ENCODE data around the gene RSL1D1. TPM values are rescaled to one million over a fixed set of nuclear protein-coding genes. Genes with fewer than 3 reads are reported as not detected.

Gene RSL1D1
- total and polyA plus RNA-seq, 11 donors, result 38.3 to 125 (median 88.1) TPM

GRCh38 chr16:11893571-11893970 lies 42.2 kb upstream of the RSL1D1 start:
- Histone ChIP-seq H3K27me3 (no peaks in the 10 kb centered on the region), H3K36me3 (peaks cover 0 to 87% (median 77%) of the 10 kb centered on the region in 9 donors), H3K27ac (no peak overlapping the region), H3K9me3 (no peaks in the 10 kb centered on the region), H3K4me1 (peaks cover 0 to 15% (median 0%) of the 10 kb centered on the region in 12 donors), H3K4me3 (no peak overlapping the region)
- no peak for ATAC-seq
- no peak for DNase-seq
- intact Hi-C loops (cut with DNase I), result no loop called here
- WGBS, 4 donors, result 94 to 96% (median 95%) methylated on average over 2 of the region's 2 CpGs
- no peak for TF ChIP-seq POLR2A (IDR thresholded peaks at IDR 0.05)
- no peak for TF ChIP-seq CTCF (IDR thresholded peaks at IDR 0.05)

DNA sequence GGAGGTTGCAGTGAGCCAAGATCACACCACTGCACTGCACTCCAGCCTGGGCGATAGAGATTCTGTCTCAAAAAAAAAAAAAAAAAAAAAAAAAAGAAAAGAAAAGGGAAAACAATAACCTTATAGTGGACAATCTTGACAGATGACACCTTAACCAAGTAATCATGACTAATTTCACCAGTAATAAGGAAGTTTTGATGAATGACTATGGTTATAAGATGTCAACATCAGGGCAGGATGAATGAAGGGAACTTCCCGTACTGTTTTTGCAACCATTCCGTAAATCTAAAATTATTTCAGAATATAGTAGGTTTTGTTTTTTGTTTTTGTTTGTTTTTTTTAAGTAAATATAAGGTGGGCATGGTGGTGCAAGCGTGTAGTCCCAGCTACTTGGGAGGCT lies 41.4 kb upstream of the RSL1D1 start:
- ATAC-seq (no peak), DNase-seq (no peak)
- no peak overlapping the region for H3K27ac ChIP-seq
- TF ChIP-seq CTCF (IDR thresholded peaks at IDR 0.05), result no peak
- WGBS, 4 donors, result 63 to 96% (median 71%) methylated on average over 4 of the region's 4 CpGs
- H3K9me3 ChIP-seq, result no peaks in the 10 kb centered on the region
- intact Hi-C loops (cut with DNase I), result no loop called here
- H3K4me3 ChIP-seq, result no peak overlapping the region
- no peaks in the 10 kb centered on the region for H3K27me3 ChIP-seq
- H3K36me3 ChIP-seq, result peaks cover 0 to 95% (median 85%) of the 10 kb centered on the region in 9 donors
- peaks cover 0 to 15% (median 0%) of the 10 kb centered on the region in 12 donors for H3K4me1 ChIP-seq

DNA sequence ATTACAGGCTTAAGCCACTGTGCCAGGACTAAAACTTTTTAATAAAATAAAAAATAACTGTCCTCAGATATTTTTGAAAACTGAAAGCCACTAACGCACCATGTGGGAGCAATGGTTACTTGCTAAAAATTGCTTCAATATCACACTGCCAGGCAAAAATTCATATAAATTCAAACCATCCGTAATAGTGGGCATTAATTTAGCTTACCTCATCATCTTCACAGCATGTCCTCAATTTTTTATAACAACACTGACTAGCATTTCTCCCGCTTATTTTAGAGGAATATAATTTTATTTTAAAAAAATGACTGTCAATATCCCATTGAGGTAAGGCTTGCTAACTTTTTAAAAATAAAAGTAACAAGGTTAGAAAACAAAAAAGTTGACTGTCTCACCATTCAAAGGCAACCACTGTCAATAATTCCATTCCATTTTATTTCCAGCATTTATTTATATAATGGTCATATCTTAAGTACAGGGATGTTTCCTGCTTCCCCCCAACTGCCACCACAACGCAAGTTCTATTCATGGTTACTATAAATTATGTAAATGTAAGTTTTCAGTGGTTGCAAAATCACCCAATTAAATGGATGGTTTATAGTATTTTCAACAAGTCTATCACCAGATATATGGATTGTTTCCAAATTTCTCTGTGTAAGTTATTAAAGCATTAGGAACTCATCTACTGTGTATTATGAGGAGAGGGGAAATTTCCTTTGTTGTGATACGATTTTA lies 39.1 kb upstream of the RSL1D1 start:
- Histone ChIP-seq H3K27me3 (no peaks in the 10 kb centered on the region), H3K27ac (no peak overlapping the region), H3K9me3 (no peaks in the 10 kb centered on the region), H3K4me3 (no peak overlapping the region), H3K36me3 (peaks cover 0 to 100% (median 90%) of the 10 kb centered on the region in 9 donors), H3K4me1 (no peaks in the 10 kb centered on the region)
- WGBS, 4 donors, result 82 to 95% (median 92%) methylated on average over 5 of the region's 5 CpGs
- no peak for TF ChIP-seq POLR2A (IDR thresholded peaks at IDR 0.05)
- TF ChIP-seq CTCF (IDR thresholded peaks at IDR 0.05), result no peak
- DNase-seq, result no peak
- intact Hi-C loops (cut with DNase I), result no loop called here
- ATAC-seq, result no peak

- Histone ChIP-seq H3K9me3 (no peaks in the 10 kb centered on the region), H3K27me3 (no peaks in the 10 kb centered on the region), H3K4me1 (peaks cover 0 to 2% (median 0%) of the 10 kb centered on the region in 12 donors), H3K36me3 (peaks cover 0 to 100% (median 93%) of the 10 kb centered on the region in 9 donors), H3K27ac (no peak overlapping the region), H3K4me3 (no peak overlapping the region)
- DNase-seq, result no peak
- intact Hi-C loops (cut with DNase I), result no loop called here
- no peak for ATAC-seq
- no peak for TF ChIP-seq CTCF (IDR thresholded peaks at IDR 0.05)
- TF ChIP-seq POLR2A (IDR thresholded peaks at IDR 0.05), result no peak
- WGBS, 4 donors, result 90 to 92% (median 91%) methylated on average over 6 of the region's 6 CpGs
Measured at GRCh38 chr16:11886881-11887280, 35.5 kb upstream of the RSL1D1 start.

Measured in heart left ventricle (tissue), 16 donors.